HFF-Myc (cell line): ENCODE measurements around the gene LTBP1.

Source experiments
- DNase-seq: peaks from one replicate; pipeline ENCODE4 v3.0.0-alpha.2; 2011; ENCODE audit warnings: low read depth; ENCODE audit errors: extremely low read depth
- H3K4me3 ChIP-seq: replicated peaks from 2 replicates; pipeline ENCODE4 v1.5.1; 2011; ENCODE audit warnings: low read depth, mild to moderate bottlenecking, control low read depth, low read length
- TF ChIP-seq, protein P1 (sequence below): IDR thresholded peaks from 2 replicates; pipeline ENCODE4 v1.5.1; 2012; ENCODE audit warnings: mild to moderate bottlenecking, low read depth, low read length, control low read depth; ENCODE audit errors: missing control alignments

Gene LTBP1

DNA sequence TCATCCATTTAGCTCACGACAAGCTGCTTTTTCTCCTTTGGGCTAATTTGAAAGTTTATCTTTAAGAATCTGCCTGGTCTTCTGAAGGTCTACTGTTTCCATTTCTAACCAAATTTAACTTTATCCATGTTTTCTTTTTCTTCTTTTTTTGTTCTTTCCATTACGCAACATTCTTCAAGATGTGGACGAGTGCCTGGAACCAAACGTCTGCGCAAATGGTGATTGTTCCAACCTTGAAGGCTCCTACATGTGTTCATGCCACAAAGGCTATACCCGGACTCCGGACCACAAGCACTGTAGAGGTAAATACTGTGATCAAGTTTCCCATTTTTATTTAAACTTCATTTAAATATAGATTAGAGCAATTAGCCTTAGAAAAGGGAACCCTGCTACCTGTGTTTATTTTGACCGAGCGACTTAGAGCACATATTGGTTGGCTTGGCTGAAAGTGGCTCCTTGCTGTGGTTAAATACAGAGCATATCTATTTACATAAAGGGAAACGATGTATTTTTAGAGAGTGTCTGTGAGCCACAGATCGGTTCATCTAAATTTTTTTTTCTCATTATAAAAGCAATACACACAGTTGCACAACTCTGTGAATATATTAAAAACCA lies 346.3 kb downstream of the LTBP1 start:
- no peak overlapping the region for H3K4me3 ChIP-seq
- no peak for DNase-seq
- TF ChIP-seq, protein P1, sequence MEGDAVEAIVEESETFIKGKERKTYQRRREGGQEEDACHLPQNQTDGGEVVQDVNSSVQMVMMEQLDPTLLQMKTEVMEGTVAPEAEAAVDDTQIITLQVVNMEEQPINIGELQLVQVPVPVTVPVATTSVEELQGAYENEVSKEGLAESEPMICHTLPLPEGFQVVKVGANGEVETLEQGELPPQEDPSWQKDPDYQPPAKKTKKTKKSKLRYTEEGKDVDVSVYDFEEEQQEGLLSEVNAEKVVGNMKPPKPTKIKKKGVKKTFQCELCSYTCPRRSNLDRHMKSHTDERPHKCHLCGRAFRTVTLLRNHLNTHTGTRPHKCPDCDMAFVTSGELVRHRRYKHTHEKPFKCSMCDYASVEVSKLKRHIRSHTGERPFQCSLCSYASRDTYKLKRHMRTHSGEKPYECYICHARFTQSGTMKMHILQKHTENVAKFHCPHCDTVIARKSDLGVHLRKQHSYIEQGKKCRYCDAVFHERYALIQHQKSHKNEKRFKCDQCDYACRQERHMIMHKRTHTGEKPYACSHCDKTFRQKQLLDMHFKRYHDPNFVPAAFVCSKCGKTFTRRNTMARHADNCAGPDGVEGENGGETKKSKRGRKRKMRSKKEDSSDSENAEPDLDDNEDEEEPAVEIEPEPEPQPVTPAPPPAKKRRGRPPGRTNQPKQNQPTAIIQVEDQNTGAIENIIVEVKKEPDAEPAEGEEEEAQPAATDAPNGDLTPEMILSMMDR = no peak

DNA sequence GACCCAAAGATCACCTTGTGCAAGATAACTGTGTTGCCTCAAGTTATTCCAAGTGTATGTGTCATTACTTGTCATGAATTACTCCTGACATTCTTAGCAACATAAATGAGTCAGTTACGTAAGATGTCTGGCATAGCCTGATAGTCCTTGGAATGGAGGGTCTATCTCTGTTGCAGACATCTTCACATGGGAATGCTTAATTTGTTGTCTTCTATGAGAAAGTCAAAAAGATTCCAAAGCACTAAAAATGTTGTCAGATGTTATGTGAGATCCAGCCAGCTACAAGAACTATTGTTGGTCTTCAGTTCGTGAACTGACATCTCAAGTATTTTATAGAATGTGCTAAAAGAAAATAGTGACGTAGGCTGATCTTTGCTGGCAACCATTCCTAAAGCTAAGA lies 351.5 kb downstream of the LTBP1 start:
- no peak for DNase-seq
- H3K4me3 ChIP-seq = no peak overlapping the region
- TF ChIP-seq, protein P1 = no peak

DNA sequence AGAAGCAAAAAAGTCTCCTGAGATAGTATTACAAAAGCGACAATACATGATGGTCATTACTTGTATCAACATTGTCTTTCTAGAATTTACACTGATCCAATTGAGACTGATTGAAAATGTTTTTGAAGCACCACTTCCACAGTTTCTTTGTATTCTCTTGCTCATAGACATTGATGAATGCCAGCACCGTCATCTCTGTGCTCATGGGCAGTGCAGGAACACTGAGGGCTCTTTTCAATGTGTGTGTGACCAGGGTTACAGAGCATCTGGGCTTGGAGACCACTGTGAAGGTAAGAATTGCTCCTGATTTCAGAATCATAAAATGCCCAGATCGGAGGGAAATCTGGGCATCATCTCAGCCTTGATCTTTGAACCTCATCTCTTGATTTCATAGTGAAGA lies 354.6 kb downstream of the LTBP1 start:
- no peak for DNase-seq
- H3K4me3 ChIP-seq = no peak overlapping the region
- TF ChIP-seq, protein P1 = no peak

DNA sequence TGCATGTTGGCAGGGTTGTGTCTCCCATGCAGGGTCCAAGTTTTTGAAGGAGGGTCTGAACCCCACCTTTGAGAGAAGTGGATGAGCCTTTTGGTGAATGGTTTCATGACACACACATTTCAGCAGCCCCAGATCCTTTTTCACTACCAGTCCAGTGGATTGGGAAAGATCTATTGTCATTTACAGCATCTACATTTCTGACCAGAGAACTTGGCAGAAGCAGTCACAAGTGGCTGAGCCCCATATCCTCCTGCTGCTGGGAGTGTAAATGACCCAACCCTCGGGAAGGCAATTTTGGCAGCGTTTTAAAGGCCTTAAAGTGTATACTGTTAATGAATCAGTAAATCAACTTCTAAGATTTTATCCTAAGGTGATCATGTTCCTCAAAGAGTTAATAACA lies 355.6 kb downstream of the LTBP1 start:
- TF ChIP-seq, protein P1 = no peak
- DNase-seq = no peak
- no peak overlapping the region for H3K4me3 ChIP-seq

DNA sequence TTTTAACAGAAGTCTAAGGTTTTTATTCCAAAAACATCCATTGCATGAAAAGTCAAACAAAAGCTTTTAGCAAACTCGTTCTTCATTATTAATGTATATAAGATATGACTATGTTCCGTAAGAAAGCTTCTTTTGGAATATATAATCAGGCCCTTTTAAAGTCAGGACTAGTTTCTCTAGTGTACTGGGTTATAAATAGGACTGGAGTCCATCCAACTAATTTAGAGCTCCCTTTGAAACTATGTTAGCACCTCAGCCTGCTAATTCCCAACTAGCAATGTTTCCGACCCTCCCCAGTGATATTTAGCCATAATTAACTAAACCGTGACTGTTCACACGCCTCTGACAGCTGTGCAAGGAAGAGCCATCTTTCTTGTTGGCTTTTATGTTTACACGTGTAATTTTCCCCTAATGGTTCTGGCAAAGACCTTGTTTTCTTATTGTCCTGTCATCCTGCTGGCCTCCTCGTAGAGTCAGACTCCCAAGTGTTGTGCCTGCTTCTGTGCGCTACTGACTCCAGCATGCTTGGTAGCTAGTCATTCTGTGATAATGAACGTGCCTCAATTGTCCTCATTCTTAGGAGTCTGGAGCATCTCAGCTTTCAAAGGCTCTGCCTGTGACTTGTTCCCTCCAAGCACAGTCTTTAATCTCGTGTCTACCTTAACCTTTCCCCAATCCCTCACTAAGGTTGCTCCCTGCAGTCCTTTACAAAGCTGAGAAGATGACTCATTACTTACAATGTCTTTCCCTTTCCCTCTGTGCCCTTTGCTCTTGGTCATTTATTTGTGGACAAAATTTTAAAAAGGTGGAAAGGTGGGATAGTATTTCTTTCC lies 357.5 kb downstream of the LTBP1 start:
- DNase-seq = no peak

DNA sequence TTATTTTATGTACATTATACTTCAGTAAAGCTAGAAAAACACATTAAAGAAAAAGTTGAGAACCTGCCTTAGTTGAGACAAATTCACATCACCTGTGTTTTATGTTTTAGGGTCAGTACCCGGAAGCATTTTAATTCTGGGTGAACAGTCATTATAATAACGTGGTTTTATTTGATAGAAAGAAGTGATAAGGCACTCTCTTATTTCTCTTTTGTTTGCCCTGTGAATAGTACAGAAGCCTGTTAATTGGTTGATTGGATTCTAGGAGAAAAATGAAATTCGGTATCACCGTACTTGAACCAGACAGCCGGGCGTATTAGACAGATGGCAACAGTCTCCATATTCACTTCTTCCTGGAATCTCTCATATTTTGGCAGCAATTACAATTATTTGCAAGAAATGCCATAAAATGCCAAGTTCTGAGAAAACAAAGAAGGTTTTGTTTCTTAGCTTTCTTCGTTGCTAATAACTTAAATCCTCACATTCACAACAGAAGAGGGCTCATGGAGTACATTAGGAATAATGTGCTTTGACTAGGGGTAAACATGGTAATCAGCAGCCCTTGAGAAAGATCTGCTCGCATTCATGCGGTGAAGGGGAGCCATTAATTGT lies 361.0 kb downstream of the LTBP1 start:
- TF ChIP-seq, protein P1 = no peak
- H3K4me3 ChIP-seq = no peak overlapping the region
- no peak for DNase-seq

More for the DNA sequence above, 357.5 kb downstream of the LTBP1 start:
- H3K4me3 ChIP-seq = no peak overlapping the region
- TF ChIP-seq, protein P1 = no peak
